ENCODE measurements around the gene CADPS2. TPM values are rescaled to one million over a fixed set of nuclear protein-coding genes. Genes with fewer than 3 reads are reported as not detected.
"Not testable (repeated sequence)": the region's sequence is repeated elsewhere in the genome, so short reads cannot be mapped to it uniquely, and the experiment has no call there.

The CADPS2 gene
- total RNA-seq, 1 experiment from 2014 or later = 5.9 TPM

DNA sequence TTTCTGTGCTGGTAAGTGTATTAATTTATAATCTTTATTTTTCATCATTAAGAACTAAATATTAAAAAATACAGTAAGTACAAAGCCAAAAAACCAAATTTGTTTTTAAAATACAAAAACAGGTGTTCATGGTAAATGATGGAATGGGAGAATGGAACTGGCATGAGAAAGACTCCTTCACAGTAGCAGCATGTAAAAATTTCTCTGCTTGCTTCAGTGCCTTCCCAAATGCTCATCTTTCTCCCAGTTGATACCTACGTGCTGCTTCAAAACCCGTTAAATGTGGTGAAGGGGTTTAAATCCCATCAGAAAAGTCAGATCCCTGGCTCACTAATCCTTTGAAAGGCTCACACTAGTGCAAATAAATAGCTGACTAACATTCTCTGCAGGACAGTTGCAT lies 191.6 kb downstream of the CADPS2 start:
- Histone ChIP-seq H3K4me3 (ENCODE audit: insufficient read depth, low read depth, low read length) (no peak overlapping the region), H3K36me3 (replicated peaks; ENCODE audit: control insufficient read depth, insufficient read depth, low read length) (no peaks in the 10 kb centered on the region; the same call in none of the 2 replicates), H3K27me3 (ENCODE audit: control insufficient read depth, insufficient read depth, low read length) (no peaks in the 10 kb centered on the region)
- no peak for DNase-seq

DNA sequence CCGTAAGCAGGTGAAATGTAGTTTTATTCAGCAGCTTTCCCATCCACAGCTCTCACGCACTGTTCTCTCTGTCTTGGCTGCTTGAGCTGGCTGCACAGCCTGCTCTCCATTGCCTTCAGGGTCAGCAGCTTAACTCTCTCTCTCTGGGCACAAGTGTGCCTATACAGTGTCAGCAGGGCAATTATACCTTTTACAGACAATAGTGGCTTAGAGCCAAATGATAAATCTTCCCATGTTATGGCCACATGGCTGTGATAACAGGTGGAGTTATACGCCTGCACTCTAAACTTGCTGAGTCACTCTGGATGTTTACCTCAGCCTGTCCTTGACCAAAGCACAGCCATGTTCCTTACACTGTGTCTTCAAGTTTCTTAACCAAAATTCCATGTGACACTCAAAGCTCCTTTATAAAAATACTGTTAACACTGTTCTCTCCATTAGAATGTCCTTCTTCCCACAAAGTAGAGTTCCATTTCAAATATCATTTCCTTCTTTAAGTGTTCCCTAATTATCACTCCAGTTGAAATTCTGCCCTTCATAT lies 193.4 kb downstream of the CADPS2 start:
- no peak for DNase-seq

DNA sequence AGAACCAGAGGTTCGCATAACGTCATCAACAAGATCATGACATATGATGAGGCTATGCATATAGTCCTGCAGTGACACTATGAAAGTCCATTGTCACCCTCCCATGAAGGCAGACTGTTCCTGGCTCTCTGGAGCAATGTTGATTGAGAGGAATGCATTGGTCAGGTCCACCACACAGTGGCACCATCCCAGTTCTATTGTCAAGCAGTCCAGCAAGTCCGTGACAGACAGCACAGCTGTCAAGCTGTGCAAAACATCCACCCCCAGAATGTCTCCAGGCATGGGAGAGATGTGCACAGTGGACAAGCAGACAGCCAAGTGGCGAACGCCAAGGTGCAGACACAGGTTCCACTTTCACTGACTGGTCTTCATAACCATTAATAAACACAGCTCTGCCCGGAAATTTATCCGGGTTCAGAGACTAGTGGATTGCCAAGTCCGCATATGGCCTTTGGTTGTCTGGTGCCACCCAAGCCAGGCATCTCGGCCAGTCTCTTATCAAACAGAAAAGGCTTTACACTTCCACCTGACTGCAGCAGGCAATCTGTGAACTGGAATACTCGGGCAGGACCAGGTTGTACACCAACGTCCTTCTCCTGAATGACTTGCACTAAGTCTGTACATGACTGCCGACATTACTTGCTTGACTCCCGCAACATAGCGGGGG lies 194.6 kb downstream of the CADPS2 start:
- no peak for DNase-seq
- H3K27me3 ChIP-seq (ENCODE audit: control insufficient read depth, insufficient read depth, low read length) = no peaks in the 10 kb centered on the region
- no peaks in the 10 kb centered on the region; the same call in none of the 2 replicates for H3K36me3 ChIP-seq (replicated peaks; ENCODE audit: control insufficient read depth, insufficient read depth, low read length)
- no peak overlapping the region for H3K4me3 ChIP-seq (ENCODE audit: insufficient read depth, low read depth, low read length)

More for the DNA sequence above, 193.4 kb downstream of the CADPS2 start:
- no peak overlapping the region for H3K4me3 ChIP-seq (ENCODE audit: insufficient read depth, low read depth, low read length)
- no peaks in the 10 kb centered on the region for H3K27me3 ChIP-seq (ENCODE audit: control insufficient read depth, insufficient read depth, low read length)
- no peaks in the 10 kb centered on the region; the same call in none of the 2 replicates for H3K36me3 ChIP-seq (replicated peaks; ENCODE audit: control insufficient read depth, insufficient read depth, low read length)

DNA sequence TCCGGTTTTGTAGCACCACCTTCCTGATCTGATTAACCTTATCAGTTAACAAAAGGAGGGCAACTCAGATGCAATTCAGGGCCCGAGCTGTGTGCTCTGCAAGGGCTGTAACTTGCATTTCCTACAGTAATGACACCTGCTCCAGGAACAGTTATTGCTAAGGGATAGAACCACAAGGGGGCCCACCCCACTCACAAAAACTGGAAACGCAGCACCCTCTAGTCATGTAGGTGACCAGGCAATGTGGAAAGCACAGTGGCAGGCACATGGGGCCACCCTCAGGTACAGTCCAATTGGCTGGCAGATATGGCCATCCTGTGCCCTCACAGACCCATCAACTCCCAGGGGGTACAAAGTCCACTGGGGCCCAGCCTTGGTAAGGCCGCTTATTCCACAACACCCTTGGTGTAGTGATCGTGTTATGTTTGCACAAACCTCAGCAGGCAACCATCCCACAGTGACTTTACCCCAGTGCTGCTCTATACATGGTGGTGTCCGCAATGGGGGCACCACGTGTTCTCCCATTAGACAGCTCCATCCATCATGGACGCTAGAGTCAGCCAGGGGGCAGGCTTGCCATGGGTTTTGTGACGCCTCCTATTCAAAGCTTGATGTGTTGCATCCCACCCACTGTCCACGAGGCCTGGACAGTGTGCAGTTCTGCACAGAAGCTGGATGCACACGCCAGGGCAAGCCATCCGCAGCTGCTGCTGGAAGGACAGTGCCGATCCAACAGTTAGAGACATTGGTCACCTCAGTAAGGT lies 196.7 kb downstream of the CADPS2 start:
- Histone ChIP-seq H3K4me3 (ENCODE audit: insufficient read depth, low read depth, low read length) (no peak overlapping the region), H3K27me3 (ENCODE audit: control insufficient read depth, insufficient read depth, low read length) (no peaks in the 10 kb centered on the region), H3K36me3 (replicated peaks; ENCODE audit: control insufficient read depth, insufficient read depth, low read length) (no peaks in the 10 kb centered on the region; the same call in none of the 2 replicates)
- DNase-seq = no peak

DNA sequence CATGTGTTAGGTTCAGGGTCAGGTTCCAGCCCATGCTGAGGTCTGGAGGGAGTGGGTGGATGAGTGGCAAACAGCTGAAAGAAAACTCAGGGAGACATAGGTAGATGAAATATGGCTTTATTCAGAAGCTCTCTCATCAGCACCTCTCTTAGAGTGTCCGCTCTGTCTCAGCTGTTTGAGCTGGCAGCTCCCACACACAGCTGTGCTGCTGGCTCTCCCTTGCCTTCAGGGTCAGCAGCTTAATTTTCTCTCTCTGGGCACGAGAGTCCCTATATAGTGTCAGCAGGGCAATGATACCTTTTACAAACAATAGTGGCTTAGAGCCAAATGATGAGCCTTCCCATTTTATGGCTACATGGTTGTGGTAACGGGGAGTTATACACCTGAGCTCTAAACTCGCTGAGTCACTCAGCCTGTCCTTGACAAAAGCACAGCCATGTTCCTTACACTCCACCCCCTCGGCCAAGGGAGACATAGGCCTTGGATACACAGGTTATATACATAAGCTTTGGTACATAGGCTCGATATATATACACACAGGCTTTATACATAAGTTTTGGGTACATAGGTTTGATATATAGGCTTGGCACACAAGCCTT lies 197.8 kb downstream of the CADPS2 start:
- DNase-seq = no peak
- H3K4me3 ChIP-seq (ENCODE audit: insufficient read depth, low read depth, low read length) = no peak overlapping the region
- H3K27me3 ChIP-seq (ENCODE audit: control insufficient read depth, insufficient read depth, low read length) = no peaks in the 10 kb centered on the region
- H3K36me3 ChIP-seq (replicated peaks; ENCODE audit: control insufficient read depth, insufficient read depth, low read length) = no peaks in the 10 kb centered on the region; the same call in none of the 2 replicates

DNA sequence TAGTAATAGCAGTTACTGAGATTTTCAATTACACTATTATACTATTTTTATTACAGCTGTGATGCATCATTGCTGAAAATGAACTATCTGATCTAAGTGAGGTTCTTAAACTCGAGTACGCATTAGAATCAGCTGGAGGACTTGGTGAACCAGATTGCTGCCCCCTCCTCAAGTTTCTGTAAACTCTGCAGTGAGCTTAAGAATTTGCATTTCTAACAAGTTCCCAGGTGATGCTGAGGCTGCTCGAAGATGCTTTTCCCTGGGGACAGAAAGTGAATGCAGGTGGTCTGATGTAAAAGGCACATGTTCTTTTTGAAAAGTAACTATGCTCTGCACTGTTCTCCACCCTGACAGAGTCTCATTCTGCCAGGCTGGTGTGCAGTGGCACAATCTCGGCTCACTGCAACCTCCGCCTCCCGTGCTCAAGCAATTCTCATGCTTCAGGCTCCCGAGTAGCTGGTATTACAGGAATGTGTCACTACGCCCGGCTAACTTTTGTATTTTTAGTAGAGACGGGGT lies 199.8 kb downstream of the CADPS2 start:
- no peak for DNase-seq
- H3K4me3 ChIP-seq (ENCODE audit: insufficient read depth, low read depth, low read length) = no peak overlapping the region

DNA sequence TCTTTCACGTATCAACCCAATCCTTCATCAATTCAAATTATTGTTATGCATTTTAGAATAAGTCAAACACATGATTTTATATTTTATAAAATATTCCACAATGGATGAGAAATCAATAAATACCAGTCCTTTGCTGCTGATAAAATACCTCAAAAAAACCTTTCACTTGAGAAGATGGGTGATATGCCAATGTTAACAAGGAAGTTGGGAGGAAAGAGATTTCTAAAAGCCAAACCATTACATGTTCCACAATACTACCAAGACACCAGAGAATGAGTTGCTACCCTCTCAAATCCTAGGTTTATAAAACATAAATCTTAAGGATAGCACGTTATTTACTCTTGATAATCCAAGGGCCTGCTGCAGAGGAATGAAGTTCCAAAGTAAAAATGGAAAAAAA lies 201.8 kb downstream of the CADPS2 start:
- DNase-seq = no peak
- no peak overlapping the region for H3K4me3 ChIP-seq (ENCODE audit: insufficient read depth, low read depth, low read length)
- no peaks in the 10 kb centered on the region for H3K36me3 ChIP-seq (replicated peaks; ENCODE audit: control insufficient read depth, insufficient read depth, low read length)
- H3K27me3 ChIP-seq (ENCODE audit: control insufficient read depth, insufficient read depth, low read length) = no peaks in the 10 kb centered on the region

More for the DNA sequence above, 199.8 kb downstream of the CADPS2 start:
- H3K36me3 ChIP-seq (replicated peaks; ENCODE audit: control insufficient read depth, insufficient read depth, low read length) = no peaks in the 10 kb centered on the region
- H3K27me3 ChIP-seq (ENCODE audit: control insufficient read depth, insufficient read depth, low read length) = no peaks in the 10 kb centered on the region

DNA sequence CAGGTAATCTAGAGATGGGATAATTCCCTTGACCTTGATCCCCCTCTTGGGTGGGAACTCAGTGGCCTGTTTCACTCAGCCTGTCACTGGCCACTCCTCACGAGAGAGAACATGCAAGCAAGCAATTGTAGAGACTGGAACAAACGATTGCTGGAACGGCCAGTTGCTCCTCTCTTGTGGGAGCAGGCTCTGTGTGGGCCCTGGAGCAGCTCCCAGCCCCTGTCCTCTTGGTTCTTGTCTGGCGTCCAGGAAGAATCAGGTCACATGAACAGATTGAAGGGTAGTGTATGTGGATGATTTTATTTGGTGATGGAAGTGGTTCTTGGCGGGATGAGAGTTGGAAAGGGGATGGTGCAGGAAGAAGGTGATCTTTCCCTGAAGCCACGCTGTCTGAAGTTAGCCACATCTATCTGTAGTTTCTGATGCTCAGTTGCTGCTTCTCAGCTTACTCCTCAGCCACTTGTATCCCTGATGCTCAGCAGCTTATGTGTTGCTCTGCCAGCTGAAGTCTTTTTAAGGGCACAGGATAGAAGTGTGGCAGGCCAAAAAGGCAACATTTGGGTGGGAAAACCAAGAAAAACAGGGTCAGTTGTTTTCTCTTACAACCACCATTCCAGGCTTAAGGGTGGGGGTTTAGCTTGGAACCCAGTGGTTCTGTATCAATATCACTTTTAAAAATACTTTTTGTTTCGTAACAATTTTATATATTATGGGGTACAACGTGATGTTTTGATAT lies 203.3 kb downstream of the CADPS2 start:
- no peaks in the 10 kb centered on the region for H3K36me3 ChIP-seq (replicated peaks; ENCODE audit: control insufficient read depth, insufficient read depth, low read length)
- no peaks in the 10 kb centered on the region for H3K27me3 ChIP-seq (ENCODE audit: control insufficient read depth, insufficient read depth, low read length)
- no peak for DNase-seq
- no peak overlapping the region for H3K4me3 ChIP-seq (ENCODE audit: insufficient read depth, low read depth, low read length)

DNA sequence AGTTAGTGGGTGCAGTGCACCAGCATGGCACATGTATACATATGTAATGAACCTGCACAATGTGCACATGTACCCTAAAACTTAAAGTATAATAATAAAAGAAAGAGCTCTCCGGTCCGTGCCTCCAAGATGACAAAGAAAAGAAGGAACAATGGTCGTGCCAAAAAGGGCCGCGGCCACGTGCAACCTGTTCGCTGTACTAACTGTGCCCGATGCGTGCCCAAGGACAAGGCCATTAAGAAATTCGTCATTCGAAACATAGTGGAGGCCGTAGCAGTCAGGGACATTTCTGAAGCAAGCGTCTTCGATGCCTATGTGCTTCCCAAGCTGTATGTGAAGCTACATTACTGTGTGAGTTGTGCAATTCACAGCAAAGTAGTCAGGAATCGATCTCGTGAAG lies 205.1 kb downstream of the CADPS2 start:
- H3K4me3 ChIP-seq (ENCODE audit: insufficient read depth, low read depth, low read length); H3K36me3 ChIP-seq (replicated peaks; ENCODE audit: control insufficient read depth, insufficient read depth, low read length); DNase-seq; H3K27me3 ChIP-seq (ENCODE audit: control insufficient read depth, insufficient read depth, low read length): not testable (repeated sequence)

DNA sequence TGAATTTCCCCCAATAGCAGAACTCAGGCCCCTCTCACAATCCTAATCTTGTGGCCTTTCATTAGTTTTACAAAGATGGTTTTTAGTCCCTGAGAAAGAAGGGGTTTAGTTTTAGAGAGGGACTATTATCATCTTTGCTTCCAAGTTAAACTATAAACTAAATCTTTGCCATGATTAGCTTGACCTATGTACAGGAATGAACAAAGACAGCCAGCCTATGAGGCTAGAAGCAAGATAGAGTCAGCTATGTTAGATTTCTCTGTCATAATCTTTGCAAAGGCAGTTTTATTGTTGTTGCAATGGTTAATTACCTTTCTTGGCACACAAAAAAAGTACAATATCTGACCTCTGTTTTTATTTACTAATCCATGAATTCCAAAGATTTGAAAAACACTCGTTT lies 206.4 kb downstream of the CADPS2 start:
- Histone ChIP-seq H3K36me3 (replicated peaks; ENCODE audit: control insufficient read depth, insufficient read depth, low read length) (no peaks in the 10 kb centered on the region), H3K4me3 (ENCODE audit: insufficient read depth, low read depth, low read length) (no peak overlapping the region), H3K27me3 (ENCODE audit: control insufficient read depth, insufficient read depth, low read length) (no peaks in the 10 kb centered on the region)
- no peak for DNase-seq

DNA sequence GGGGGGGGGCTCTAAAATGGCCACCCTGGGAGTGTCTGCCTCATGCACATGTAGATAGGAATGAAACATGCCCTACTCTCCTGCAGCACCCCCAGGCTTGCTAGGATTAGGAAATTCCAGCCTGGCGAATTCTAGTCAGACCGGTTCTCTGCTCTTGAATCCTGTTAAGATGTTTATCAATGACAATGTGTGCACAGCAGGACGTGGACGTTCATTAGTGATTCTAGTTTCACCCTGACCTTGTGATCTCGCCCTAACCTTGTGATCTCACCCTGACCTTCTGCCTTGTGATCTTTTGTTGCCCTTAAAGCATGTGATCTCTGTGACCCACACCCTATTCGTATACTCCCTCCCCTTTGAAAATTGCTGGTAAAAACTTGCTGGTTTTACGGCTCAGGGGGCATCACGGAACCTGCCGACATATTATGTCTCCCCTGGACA lies 207.0 kb downstream of the CADPS2 start:
- H3K4me3 ChIP-seq (ENCODE audit: insufficient read depth, low read depth, low read length); H3K36me3 ChIP-seq (replicated peaks; ENCODE audit: control insufficient read depth, insufficient read depth, low read length); H3K27me3 ChIP-seq (ENCODE audit: control insufficient read depth, insufficient read depth, low read length); DNase-seq: not testable (repeated sequence)

DNA sequence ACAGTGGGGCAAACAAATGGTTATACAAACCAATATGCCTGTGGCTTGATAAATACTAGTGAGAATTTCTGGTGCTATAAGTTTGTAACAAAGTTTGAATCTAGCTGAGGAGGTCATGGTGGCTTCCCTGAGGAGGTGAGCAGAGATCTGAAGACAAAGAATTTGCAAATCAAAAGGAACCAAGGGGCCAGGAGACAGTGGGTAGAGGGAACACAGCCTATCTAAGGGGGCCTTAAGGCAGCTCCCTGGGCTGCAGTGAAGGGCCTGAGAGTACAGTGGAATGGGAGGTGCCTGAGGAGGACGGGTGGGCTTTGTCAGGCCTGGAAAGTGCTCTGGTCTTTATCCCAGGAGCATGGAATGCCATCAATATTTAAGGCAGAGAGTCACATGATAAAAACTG lies 209.1 kb downstream of the CADPS2 start:
- peak; percentile 43 for DNase-seq
- no peaks in the 10 kb centered on the region for H3K27me3 ChIP-seq (ENCODE audit: control insufficient read depth, insufficient read depth, low read length)
- H3K36me3 ChIP-seq (replicated peaks; ENCODE audit: control insufficient read depth, insufficient read depth, low read length) = no peaks in the 10 kb centered on the region
- H3K4me3 ChIP-seq (ENCODE audit: insufficient read depth, low read depth, low read length) = no peak overlapping the region

DNA sequence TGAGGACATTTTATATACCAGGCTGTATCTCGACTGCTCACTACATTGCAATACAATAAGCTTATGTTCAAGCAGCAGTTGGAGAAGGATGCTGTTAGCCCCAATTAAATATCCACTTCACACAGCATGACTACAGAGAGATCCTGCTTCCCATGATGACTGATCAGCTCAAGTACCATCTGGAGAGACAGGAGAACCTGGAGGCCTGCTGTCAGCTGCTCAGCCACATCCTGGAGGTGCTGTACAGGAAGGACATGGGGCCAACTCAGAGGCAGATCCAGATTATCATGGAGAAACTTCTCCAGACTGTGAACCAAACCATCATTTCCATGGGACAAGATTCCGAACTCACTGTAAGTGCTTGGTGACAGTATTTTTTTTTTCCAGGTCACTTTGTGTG lies 209.8 kb downstream of the CADPS2 start:
- no peak for DNase-seq
- no peaks in the 10 kb centered on the region for H3K27me3 ChIP-seq (ENCODE audit: control insufficient read depth, insufficient read depth, low read length)
- H3K4me3 ChIP-seq (ENCODE audit: insufficient read depth, low read depth, low read length) = no peak overlapping the region
- no peaks in the 10 kb centered on the region for H3K36me3 ChIP-seq (replicated peaks; ENCODE audit: control insufficient read depth, insufficient read depth, low read length)

DNA sequence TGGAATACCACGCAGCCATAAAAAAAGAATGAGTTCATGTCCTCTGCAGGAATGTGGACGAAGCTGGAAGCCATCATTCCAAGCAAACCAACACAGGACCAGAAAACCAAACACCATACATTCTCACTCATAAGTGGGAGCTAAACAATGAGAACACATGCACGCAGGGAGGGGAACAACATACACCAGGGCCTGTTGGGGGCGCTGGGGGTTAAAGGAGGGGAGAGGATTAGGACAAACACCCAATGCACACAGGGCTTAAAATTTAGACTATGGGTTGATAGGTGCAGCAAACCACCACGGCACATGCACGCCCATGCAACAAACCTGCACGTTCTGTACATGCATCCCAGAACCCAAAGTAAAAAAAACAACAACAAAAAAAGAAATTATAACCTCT lies 210.6 kb downstream of the CADPS2 start:
- no peaks in the 10 kb centered on the region for H3K36me3 ChIP-seq (replicated peaks; ENCODE audit: control insufficient read depth, insufficient read depth, low read length)
- H3K27me3 ChIP-seq (ENCODE audit: control insufficient read depth, insufficient read depth, low read length) = no peaks in the 10 kb centered on the region
- no peak overlapping the region for H3K4me3 ChIP-seq (ENCODE audit: insufficient read depth, low read depth, low read length)
- no peak for DNase-seq

All from H7 (cell line).